HepG2 (cell line): Measurements from ENCODE around the gene ENTPD7. TPM values are rescaled to one million over a fixed set of nuclear protein-coding genes. Genes with fewer than 3 reads are reported as not detected.

Source experiments
- AGO2 ChIP-seq: fragments of 200-400 bp; formaldehyde crosslinking; optimal IDR thresholded peaks from 2 replicates; pipeline ENCODE3; 2017; ENCODE audit warnings: mild to moderate bottlenecking, low read depth, low read length, moderate library complexity
- AKAP8 ChIP-seq: sonication (generic); formaldehyde crosslinking; IDR thresholded peaks from 2 replicates; pipeline ENCODE4 v1.5.1; 2020; ENCODE audit warnings: mild to moderate bottlenecking, missing genetic modification reagents
- CCDC6 ChIP-seq: sonication (generic); formaldehyde crosslinking; IDR thresholded peaks from 2 replicates; pipeline ENCODE4 v1.8.1; 2022; ENCODE audit warnings: mild to moderate bottlenecking, missing genetic modification reagents, moderate library complexity
- CENPT ChIP-seq: sonication (generic); formaldehyde crosslinking; IDR thresholded peaks from 2 replicates; pipeline ENCODE4 v1.8.0; 2022; ENCODE audit warnings: low read depth, mild to moderate bottlenecking, moderate library complexity, missing genetic modification reagents
- CHCHD3 ChIP-seq: sonication (generic); formaldehyde crosslinking; IDR thresholded peaks from 2 replicates; pipeline ENCODE4 v1.8.0; 2022; ENCODE audit warnings: mild to moderate bottlenecking, missing genetic modification reagents, moderate library complexity
- DPF2 ChIP-seq: sonication (generic); formaldehyde crosslinking; IDR thresholded peaks from 2 replicates; pipeline ENCODE4 v1.4.0; 2020; ENCODE audit warnings: mild to moderate bottlenecking, low read depth, missing genetic modification reagents, borderline replicate concordance
- EEA1 ChIP-seq: sonication (generic); formaldehyde crosslinking; IDR thresholded peaks from 2 replicates; pipeline ENCODE4 v1.5.1; 2020; ENCODE audit warnings: mild to moderate bottlenecking, missing genetic modification reagents, borderline replicate concordance
- ETV6 ChIP-seq: sonication (generic); formaldehyde crosslinking; conservative IDR thresholded peaks from 2 replicates; pipeline ENCODE4 v1.4.0; 2020; ENCODE audit warnings: missing genetic modification reagents
- FOXA3 ChIP-seq: IDR thresholded peaks from 2 replicates; pipeline ENCODE4 v1.6.1; 2016; ENCODE audit warnings: missing genetic modification reagents, missing compliant biosample characterization
- GRHL1 ChIP-seq: sonication (generic); formaldehyde crosslinking; conservative IDR thresholded peaks from 2 replicates; pipeline ENCODE4 v1.8.0; 2022; ENCODE audit warnings: missing genetic modification reagents
- HMG20B ChIP-seq: conservative IDR thresholded peaks from 2 replicates; pipeline ENCODE4 v1.6.1; 2016; ENCODE audit warnings: missing genetic modification reagents, missing compliant biosample characterization
- MIER3 ChIP-seq: IDR thresholded peaks from 2 replicates; pipeline ENCODE4 v1.6.1; 2016; ENCODE audit warnings: missing compliant biosample characterization, borderline replicate concordance
- NR2F6 ChIP-seq, 2 experiments: IDR thresholded peaks; 2 replicates each; pipeline ENCODE4 v1.6.1; 2016; ENCODE audit warnings: antibody characterized with exemption in 1 of 2, mild to moderate bottlenecking in 1 of 2
- SOX13 ChIP-seq, 3 experiments: fragments of 450-650 bp in 1 of 3; sonication (generic) in 1 of 3; formaldehyde crosslinking in 1 of 3; IDR thresholded peaks in 2 of 3; conservative IDR thresholded peaks in 1 of 3; 2 replicates each; pipeline versions ENCODE4 v1.5.0 to v1.6.1; 2016 to 2020; ENCODE audit warnings: antibody characterized with exemption in 1 of 3, mild to moderate bottlenecking in 1 of 3, missing compliant biosample characterization in 1 of 3, missing genetic modification reagents in 1 of 3, moderate library complexity in 1 of 3
- SP140L ChIP-seq: sonication (generic); formaldehyde crosslinking; IDR thresholded peaks from 2 replicates; pipeline ENCODE4 v1.4.0; 2020; ENCODE audit warnings: missing genetic modification reagents, borderline replicate concordance
- YEATS4 ChIP-seq: sonication (generic); formaldehyde crosslinking; IDR thresholded peaks from 2 replicates; pipeline ENCODE4 v1.4.0; 2020; ENCODE audit warnings: missing genetic modification reagents, borderline replicate concordance
- ZNF230 ChIP-seq: sonication (generic); formaldehyde crosslinking; IDR thresholded peaks from 2 replicates; pipeline ENCODE4 v1.4.0; 2020; ENCODE audit warnings: mild to moderate bottlenecking, missing genetic modification reagents
- ZNF282 ChIP-seq: fragments of 450-650 bp; IDR thresholded peaks from 2 replicates; pipeline ENCODE4 v1.6.1; 2018; ENCODE audit not compliant: partially characterized antibody
- ZNF329 ChIP-seq: sonication (generic); formaldehyde crosslinking; IDR thresholded peaks from 2 replicates; pipeline ENCODE4 v1.9.0; 2021; ENCODE audit warnings: low read depth, mild to moderate bottlenecking, missing genetic modification reagents
- ZNF343 ChIP-seq: sonication (generic); formaldehyde crosslinking; IDR thresholded peaks from 2 replicates; pipeline ENCODE4 v1.4.0; 2020; ENCODE audit warnings: mild to moderate bottlenecking, missing genetic modification reagents
- ZNF572 ChIP-seq: sonication (generic); formaldehyde crosslinking; IDR thresholded peaks from 2 replicates; pipeline ENCODE4 v1.5.1; 2020; ENCODE audit warnings: mild to moderate bottlenecking, missing genetic modification reagents
- polyA plus RNA-seq, 8 experiments: library from polyadenylated mRNA; depleted of rRNA in 3 of 8; stranded (reverse) in 7 of 8; unstranded in 1 of 8; fragments of >200 nt; fragmentation: Illumina TruSeq in 4 of 8; extraction: Trizol in 4 of 8; gene quantifications; 2 replicates each; pipeline versions ENCODE4 v1.2.1 to v1.2.3, GENCODE V29; 2011 to 2016; ENCODE audit warnings: low read depth in 4 of 8, missing spikeins in 1 of 8, mixed read lengths in 1 of 8; ENCODE audit not compliant: insufficient read depth in 1 of 8
- total RNA-seq, 5 experiments: library from RNA; depleted of rRNA; stranded (reverse); fragments of >200 nt; fragmentation: Illumina TruSeq; extraction: Trizol; gene quantifications; 2 replicates each; pipeline ENCODE4 v1.2.3, GENCODE V29; 2016; ENCODE audit warnings: low read depth in 1 of 5
- TF ChIP-seq, protein P1 (sequence below): sonication (generic); formaldehyde crosslinking; IDR thresholded peaks from 2 replicates; pipeline ENCODE4 v1.5.0; 2020; ENCODE audit warnings: missing genetic modification reagents
- TF ChIP-seq, protein P2 (sequence below): sonication (generic); formaldehyde crosslinking; IDR thresholded peaks from 2 replicates; pipeline ENCODE4 v1.4.0; 2020; ENCODE audit warnings: missing genetic modification reagents, mild to moderate bottlenecking, borderline replicate concordance

Gene ENTPD7
- total and polyA plus RNA-seq, 2 of the 13 experiments (the other 11 are each of a cell fraction or from before 2014, with no cell fraction given): 7.6 to 36.5 TPM

- no peak for TF ChIP-seq ZNF282
- no peak for TF ChIP-seq SOX13 (IDR thresholded peaks at IDR 0.05)
- TF ChIP-seq SOX13 (CRISPR knock-in tag; conservative IDR thresholded peaks at IDR 0.05 in 1 of 2, IDR thresholded peaks at IDR 0.05 in 1 of 2): peak in 1 of 2 experiments; percentile 38; a peak in 1 of 4 replicates
- TF ChIP-seq SP140L (CRISPR knock-in tag): 0 out of 2 replicates have a peak, but pooled peaks have one; percentile 36
- TF ChIP-seq, protein P1, sequence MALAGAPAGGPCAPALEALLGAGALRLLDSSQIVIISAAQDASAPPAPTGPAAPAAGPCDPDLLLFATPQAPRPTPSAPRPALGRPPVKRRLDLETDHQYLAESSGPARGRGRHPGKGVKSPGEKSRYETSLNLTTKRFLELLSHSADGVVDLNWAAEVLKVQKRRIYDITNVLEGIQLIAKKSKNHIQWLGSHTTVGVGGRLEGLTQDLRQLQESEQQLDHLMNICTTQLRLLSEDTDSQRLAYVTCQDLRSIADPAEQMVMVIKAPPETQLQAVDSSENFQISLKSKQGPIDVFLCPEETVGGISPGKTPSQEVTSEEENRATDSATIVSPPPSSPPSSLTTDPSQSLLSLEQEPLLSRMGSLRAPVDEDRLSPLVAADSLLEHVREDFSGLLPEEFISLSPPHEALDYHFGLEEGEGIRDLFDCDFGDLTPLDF (CRISPR knock-in tag): peak; percentile 93
- peak; percentile 60; the same call in 1 of the 2 replicates for TF ChIP-seq MIER3 (CRISPR knock-in tag)
- TF ChIP-seq CENPT (CRISPR knock-in tag): no peak; the same call in 1 of the 2 replicates
- TF ChIP-seq CHCHD3: no peak
- TF ChIP-seq, protein P2, sequence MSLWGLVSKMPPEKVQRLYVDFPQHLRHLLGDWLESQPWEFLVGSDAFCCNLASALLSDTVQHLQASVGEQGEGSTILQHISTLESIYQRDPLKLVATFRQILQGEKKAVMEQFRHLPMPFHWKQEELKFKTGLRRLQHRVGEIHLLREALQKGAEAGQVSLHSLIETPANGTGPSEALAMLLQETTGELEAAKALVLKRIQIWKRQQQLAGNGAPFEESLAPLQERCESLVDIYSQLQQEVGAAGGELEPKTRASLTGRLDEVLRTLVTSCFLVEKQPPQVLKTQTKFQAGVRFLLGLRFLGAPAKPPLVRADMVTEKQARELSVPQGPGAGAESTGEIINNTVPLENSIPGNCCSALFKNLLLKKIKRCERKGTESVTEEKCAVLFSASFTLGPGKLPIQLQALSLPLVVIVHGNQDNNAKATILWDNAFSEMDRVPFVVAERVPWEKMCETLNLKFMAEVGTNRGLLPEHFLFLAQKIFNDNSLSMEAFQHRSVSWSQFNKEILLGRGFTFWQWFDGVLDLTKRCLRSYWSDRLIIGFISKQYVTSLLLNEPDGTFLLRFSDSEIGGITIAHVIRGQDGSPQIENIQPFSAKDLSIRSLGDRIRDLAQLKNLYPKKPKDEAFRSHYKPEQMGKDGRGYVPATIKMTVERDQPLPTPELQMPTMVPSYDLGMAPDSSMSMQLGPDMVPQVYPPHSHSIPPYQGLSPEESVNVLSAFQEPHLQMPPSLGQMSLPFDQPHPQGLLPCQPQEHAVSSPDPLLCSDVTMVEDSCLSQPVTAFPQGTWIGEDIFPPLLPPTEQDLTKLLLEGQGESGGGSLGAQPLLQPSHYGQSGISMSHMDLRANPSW (CRISPR knock-in tag): no peak; the same call in 1 of the 2 replicates
- 0 out of 2 replicates have a peak, but pooled peaks have one; percentile 38 for TF ChIP-seq ZNF329 (CRISPR knock-in tag)
- 0 out of 2 replicates have a peak, but pooled peaks have one; percentile 9 for TF ChIP-seq NR2F6 (IDR thresholded peaks at IDR 0.05)
- TF ChIP-seq NR2F6 (CRISPR knock-in tag; IDR thresholded peaks at IDR 0.05): peak; percentile 6; the same call in 1 of the 2 replicates
- peak; percentile 96 for TF ChIP-seq AGO2
- peak; percentile 91 for TF ChIP-seq YEATS4 (CRISPR knock-in tag)
- peak; percentile 43; the same call in 1 of the 2 replicates for TF ChIP-seq FOXA3 (CRISPR knock-in tag)
- no peak for TF ChIP-seq CCDC6 (CRISPR knock-in tag)
- 0 out of 2 replicates have a peak, but pooled peaks have one; percentile 23 for TF ChIP-seq AKAP8 (CRISPR knock-in tag)
- peak; percentile 30; the same call in 1 of the 2 replicates for TF ChIP-seq HMG20B (CRISPR knock-in tag)
- peak; percentile 89; the same call in 1 of the 2 replicates for TF ChIP-seq ZNF230 (CRISPR knock-in tag)
- TF ChIP-seq ZNF343 (CRISPR knock-in tag): peak; percentile 100
- TF ChIP-seq GRHL1 (CRISPR knock-in tag): no peak
- 0 out of 2 replicates have a peak, but pooled peaks have one; percentile 87 for TF ChIP-seq EEA1
- TF ChIP-seq ZNF572 (CRISPR knock-in tag): peak; percentile 66; the same call in 1 of the 2 replicates
- 0 out of 2 replicates have a peak, but pooled peaks have one; percentile 35 for TF ChIP-seq DPF2 (CRISPR knock-in tag)
- peak; percentile 24; the same call in 1 of the 2 replicates for TF ChIP-seq ETV6 (CRISPR knock-in tag)
Measured at GRCh38 chr10:99620711-99621453, 38.4 kb upstream of the ENTPD7 start (continued).
